OCI-LY3 (cell line): Measurements from ENCODE around the gene ZNF175.

Experiments used
- H2AFZ ChIP-seq: fragments of 200-600, 300-600 bp; shearing (Covaris generic); 2 replicates; pipeline ENCODE4 v1.6.0; 2014; ENCODE audit warnings: antibody characterized with exemption, low read depth, low read length
- H3K27ac ChIP-seq: fragments of 200-600, 300-600 bp; sonication (generic); 2 replicates; pipeline ENCODE4 v1.5.1; 2014; ENCODE audit warnings: mild to moderate bottlenecking, low read length, moderate library complexity, mixed read lengths
- H3K27me3 ChIP-seq: fragments of 200-600, 300-600 bp; sonication (generic); 2 replicates; pipeline ENCODE4 v1.6.1; 2014; ENCODE audit warnings: low read depth, low read length, mixed read lengths
- H3K36me3 ChIP-seq: fragments of 200-600, 300-600 bp; sonication (generic); replicated peaks from 2 replicates; pipeline ENCODE3; 2014; ENCODE audit warnings: low read depth, low read length, mixed read lengths
- H3K4me1 ChIP-seq: fragments of 300-600, 200-600 bp; sonication (generic); 2 replicates; pipeline ENCODE4 v1.6.1; 2014; ENCODE audit warnings: low read length, mixed read lengths
- H3K4me2 ChIP-seq: fragments of 200-600, 300-600 bp; sonication (generic); 2 replicates; pipeline ENCODE4 v1.6.1; 2014; ENCODE audit warnings: low read length, mixed read lengths
- H3K4me3 ChIP-seq: fragments of 300-600, 200-600 bp; sonication (generic); 2 replicates; pipeline ENCODE4 v1.5.1; 2014; ENCODE audit warnings: antibody characterized with exemption, mild to moderate bottlenecking, low read length, moderate library complexity
- H3K79me2 ChIP-seq: fragments of 300-600, 200-600 bp; shearing (Covaris generic); 2 replicates; pipeline ENCODE4 v1.6.1; 2014; ENCODE audit warnings: mild to moderate bottlenecking, low read length, mixed read lengths
- H3K9ac ChIP-seq: fragments of 300-600, 200-600 bp; shearing (Covaris generic); 2 replicates; pipeline ENCODE4 v1.6.0; 2014; ENCODE audit warnings: mild to moderate bottlenecking, low read length, moderate library complexity
- H3K9me3 ChIP-seq: fragments of 200-600, 300-600 bp; shearing (Covaris generic); 2 replicates; pipeline ENCODE4 v1.6.1; 2014; ENCODE audit warnings: low read length, mixed read lengths; ENCODE audit not compliant: insufficient read depth
- H4K20me1 ChIP-seq: fragments of 200-600, 300-600 bp; sonication (generic); 2 replicates; pipeline ENCODE4 v1.6.1; 2016; ENCODE audit warnings: low read length, mixed read lengths; ENCODE audit not compliant: insufficient read depth
- EZH2phosphoT487 ChIP-seq: fragments of 200-600 bp; shearing (Covaris generic); IDR thresholded peaks from 2 replicates; pipeline ENCODE4 v1.6.1; 2018; ENCODE audit warnings: antibody characterized with exemption, mixed run types, low read depth
- TF ChIP-seq, protein P1 (sequence below): fragments of 200-600, 300-600 bp; sonication (generic); IDR thresholded peaks from 2 replicates; pipeline ENCODE4 v1.5.1; 2014; ENCODE audit warnings: antibody characterized with exemption, low read length, low read depth

ZNF175 gene

DNA sequence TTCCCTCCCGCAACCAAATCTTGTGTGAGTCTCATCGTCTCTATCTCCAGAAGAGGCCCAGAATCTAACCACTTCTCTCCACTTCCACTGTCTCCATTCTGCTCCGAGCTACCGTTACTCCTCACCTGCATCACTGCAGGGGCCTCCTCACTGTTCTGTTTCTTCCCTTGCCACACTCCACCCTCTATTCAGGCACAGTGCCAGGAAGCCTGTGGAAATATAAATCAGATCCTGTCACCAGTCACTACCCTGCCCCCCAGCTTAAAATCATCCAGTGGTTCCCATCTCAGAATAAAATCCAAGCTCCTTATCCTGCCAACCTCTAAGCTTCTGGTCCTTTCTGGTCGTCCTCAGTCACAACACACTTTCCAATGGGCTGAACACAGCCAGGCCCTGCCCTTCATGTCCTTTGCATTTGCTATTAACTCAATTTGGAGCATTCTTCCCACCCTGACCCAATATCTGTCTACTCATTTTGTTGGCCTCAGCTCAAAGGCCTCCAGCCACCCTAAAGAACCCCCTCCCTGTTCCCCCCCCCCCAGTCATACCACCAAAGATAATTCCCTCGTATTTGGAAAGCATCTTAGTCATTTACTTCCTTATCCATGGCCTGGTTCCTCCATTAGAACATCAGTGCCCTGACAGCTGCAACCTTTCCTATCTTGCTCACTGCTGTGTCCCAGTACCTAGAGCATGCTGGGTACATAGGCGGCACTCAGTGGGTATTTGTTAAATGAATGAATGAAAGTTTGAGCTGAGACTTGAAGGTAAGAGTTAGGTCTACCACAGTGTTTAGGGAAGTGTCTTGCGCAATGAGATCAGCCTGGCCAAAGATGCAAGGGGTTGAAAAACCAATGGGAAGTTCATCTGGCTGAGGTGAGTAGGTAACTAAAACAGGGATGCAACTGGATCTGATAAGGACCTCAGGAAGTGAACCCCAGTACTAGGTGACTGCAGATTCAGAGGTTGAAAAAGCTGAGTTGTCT lies 24.4 kb downstream of the ZNF175 start:
- no peaks in the 10 kb centered on the region for H4K20me1 ChIP-seq
- H3K27ac ChIP-seq: no peak overlapping the region
- H2AFZ ChIP-seq: no peak overlapping the region
- TF ChIP-seq EZH2phosphoT487: no peak
- TF ChIP-seq, protein P1, sequence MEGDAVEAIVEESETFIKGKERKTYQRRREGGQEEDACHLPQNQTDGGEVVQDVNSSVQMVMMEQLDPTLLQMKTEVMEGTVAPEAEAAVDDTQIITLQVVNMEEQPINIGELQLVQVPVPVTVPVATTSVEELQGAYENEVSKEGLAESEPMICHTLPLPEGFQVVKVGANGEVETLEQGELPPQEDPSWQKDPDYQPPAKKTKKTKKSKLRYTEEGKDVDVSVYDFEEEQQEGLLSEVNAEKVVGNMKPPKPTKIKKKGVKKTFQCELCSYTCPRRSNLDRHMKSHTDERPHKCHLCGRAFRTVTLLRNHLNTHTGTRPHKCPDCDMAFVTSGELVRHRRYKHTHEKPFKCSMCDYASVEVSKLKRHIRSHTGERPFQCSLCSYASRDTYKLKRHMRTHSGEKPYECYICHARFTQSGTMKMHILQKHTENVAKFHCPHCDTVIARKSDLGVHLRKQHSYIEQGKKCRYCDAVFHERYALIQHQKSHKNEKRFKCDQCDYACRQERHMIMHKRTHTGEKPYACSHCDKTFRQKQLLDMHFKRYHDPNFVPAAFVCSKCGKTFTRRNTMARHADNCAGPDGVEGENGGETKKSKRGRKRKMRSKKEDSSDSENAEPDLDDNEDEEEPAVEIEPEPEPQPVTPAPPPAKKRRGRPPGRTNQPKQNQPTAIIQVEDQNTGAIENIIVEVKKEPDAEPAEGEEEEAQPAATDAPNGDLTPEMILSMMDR: no peak
- no peaks in the 10 kb centered on the region for H3K79me2 ChIP-seq
- H3K36me3 ChIP-seq: no peaks in the 10 kb centered on the region
- H3K4me2 ChIP-seq: peak overlapping the region; percentile 90
- peaks cover 18% of the 10 kb centered on the region for H3K4me1 ChIP-seq
- peak overlapping the region; percentile 85 for H3K4me3 ChIP-seq
- H3K9me3 ChIP-seq: no peaks in the 10 kb centered on the region
- H3K9ac ChIP-seq: no peak overlapping the region
- no peaks in the 10 kb centered on the region for H3K27me3 ChIP-seq

DNA sequence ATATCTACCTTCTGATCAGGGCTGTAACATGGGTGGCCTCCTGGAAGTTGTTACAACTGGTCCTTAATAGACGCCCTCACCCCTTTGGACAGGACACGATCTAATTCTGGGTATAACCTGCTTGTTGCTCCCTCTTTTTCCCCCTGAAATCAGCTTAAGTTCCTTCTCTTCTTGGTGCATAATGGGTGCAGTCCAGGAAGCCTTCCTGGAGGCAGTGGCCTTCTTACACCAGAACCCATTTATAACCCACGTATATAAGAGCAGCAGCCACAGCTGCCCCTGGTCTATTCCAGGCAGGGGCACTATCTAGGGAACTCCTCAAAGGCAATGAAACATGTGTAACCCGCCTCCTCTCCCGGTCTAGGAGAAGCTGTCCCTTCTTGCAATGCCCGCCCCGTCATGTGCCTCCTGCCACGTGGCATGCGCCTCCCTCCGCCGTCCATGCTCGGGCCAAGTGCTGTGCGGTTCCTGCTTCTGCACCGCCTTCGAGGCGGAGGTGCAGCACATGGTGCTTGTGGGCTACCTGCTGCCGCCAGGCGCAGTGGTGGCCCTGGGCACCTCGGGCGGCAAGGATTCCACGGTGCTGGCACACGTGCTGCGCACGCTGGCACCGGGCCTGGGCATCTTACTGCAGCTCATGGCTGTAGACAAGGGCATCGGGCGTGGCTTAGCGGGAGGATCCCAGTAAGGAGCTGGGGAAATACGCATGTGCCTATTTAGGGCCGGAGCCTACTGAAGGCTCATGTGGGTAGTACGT lies 27.3 kb downstream of the ZNF175 start:
- no peaks in the 10 kb centered on the region for H3K79me2 ChIP-seq
- TF ChIP-seq EZH2phosphoT487: no peak
- TF ChIP-seq, protein P1: no peak

DNA sequence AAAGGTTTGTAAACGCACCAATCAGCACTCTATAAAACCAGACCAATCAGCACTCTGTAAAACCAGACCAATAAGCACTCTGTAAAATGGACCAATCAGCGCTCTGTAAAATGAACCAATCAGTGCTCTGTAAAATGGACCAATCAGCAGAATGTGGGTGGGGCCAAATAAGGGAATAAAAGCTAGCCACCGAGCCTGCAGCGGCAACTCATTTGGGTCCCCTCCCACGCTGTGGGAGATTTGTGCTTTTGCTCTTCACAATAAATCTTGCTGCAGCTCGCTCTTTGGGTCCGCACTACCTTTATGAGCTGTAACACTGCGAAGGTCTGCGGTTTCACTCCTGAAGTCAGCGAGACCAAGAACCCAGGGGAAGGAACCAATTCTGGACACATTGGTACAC lies 28.0 kb downstream of the ZNF175 start:
- no peaks in the 10 kb centered on the region for H3K27me3 ChIP-seq
- no peaks in the 10 kb centered on the region for H3K79me2 ChIP-seq
- H3K27ac ChIP-seq: no peak overlapping the region
- TF ChIP-seq, protein P1: no peak
- no peak for TF ChIP-seq EZH2phosphoT487
- H3K9ac ChIP-seq: no peak overlapping the region
- no peak overlapping the region for H3K4me3 ChIP-seq
- H4K20me1 ChIP-seq: no peaks in the 10 kb centered on the region
- H3K4me1 ChIP-seq: peaks cover 23% of the 10 kb centered on the region
- no peaks in the 10 kb centered on the region for H3K36me3 ChIP-seq
- H3K9me3 ChIP-seq: no peaks in the 10 kb centered on the region
- H2AFZ ChIP-seq: no peak overlapping the region
- H3K4me2 ChIP-seq: no peak overlapping the region

More for the DNA sequence above, 27.3 kb downstream of the ZNF175 start:
- H3K9ac ChIP-seq: no peak overlapping the region
- H4K20me1 ChIP-seq: no peaks in the 10 kb centered on the region
- no peak overlapping the region for H3K4me2 ChIP-seq
- H2AFZ ChIP-seq: no peak overlapping the region
- peaks cover 27% of the 10 kb centered on the region for H3K4me1 ChIP-seq
- no peaks in the 10 kb centered on the region for H3K9me3 ChIP-seq
- H3K27me3 ChIP-seq: no peaks in the 10 kb centered on the region
- H3K27ac ChIP-seq: no peak overlapping the region
- no peak overlapping the region for H3K4me3 ChIP-seq
- H3K36me3 ChIP-seq: no peaks in the 10 kb centered on the region
